EL (cell line): Measurements from ENCODE around the gene PARS2.

Experiments used
- DNase-seq: peaks from one replicate; pipeline ENCODE4 v3.0.0-alpha.2; 2016

Gene PARS2

DNA sequence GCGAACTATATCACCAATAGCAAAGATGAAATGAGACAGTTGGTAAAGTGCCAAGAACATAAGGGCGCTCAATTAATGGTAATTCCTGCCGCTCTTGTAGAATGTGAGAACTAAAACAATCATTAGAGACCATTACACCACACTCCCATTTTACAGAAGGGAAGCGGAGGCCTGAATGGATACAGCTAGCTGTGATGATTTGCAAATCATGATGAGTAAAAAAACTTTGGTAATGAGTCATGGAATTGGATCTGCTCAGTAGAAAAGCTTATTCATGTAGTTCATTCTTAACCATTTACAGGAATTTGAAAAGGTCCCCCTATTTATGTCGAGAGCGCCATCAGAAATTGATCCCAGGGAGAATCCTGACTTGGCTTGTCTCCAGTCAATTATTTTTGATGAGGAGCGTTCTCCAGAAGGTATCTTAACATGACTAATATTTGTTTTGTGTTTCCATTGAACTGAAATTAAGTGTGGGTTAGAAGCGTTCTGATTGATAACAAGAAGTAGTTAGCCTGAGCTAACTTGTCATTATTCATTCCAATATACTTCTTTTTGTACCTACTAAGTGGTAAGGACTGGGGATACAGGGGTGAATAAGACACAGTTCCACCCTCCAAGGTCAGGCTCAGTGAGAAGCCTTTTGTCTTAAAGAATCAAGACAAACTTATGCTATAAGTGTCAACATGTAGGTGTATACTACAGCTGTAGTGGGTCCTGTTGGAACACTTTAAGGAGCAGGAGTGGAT, 47.9 kb downstream of the PARS2 start:
- peak; percentile 54 for DNase-seq

DNA sequence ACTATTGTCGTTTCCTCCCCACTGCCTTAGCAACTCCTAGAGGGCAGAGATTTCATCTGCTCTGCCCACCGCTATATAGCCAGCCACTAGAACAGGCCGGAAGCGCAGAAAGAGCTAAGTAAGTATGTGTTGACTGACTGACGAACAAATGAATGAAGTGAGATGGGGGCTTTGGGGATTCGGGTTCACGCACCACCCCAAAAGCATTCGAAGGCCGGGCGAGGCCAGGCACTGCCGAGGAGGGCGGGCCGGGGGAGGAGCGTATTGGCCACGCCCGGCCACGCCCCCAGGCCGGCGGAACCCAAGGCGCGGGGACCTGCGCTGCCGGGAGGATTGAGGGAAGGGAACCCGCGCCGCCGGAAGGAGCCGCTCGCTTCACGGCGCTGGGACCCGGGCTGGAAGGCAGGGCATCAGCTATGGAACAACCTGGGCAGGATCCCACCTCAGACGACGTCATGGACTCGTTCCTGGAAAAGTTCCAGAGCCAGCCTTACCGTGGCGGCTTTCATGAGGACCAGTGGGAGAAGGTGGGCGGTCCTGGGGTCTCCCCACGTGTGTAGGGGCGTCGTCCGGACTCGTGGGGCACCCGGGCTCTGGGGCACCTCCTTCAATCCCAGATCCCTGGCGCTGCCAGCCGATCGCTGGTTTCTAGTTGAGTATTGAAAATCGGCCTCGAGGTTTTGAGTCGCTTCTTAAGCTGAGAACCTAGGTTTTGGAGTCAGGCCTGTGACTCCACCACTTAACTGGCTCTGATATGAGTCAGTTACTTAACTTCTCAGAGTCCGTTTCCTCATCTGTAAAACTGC, 48.6 kb downstream of the PARS2 start, which contains the start of gene TTC4:
TSS of gene TTC4 (plus strand) at position 369 of the 806 bp plus-strand sequence. CDS start at position 417, 48 bp downstream.
- DNase-seq, result peak; percentile 83

DNA sequence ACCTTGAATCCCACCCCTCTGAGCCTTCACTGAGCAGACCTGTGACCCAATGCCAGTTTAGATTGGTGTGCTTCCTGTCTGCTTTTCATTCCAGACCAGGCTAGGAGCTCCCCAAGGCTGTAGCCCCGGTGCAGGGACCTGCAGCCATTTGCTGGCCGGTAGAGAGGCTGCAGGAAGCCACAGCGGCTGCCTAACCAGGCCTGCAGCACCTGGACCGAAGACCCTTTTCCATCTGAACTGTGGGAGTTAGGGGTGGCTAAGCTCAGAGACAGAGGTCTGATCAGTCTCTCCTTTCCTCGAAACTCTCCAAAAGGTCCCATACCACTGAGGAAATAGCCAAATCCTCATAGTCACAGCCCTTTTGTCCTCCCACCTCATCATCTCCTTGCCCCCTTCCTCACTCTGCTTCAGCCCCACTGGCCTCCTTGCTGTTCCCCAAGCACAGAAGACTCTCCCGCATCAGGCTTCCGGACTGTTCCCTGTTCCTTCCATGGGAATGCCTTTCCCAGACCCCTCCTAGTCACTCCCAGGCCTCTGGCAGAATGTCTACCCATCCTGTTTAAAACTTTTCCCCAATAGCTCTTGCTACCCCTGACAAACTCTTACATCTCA, 49.3 kb downstream of the PARS2 start:
- DNase-seq, result no peak

DNA sequence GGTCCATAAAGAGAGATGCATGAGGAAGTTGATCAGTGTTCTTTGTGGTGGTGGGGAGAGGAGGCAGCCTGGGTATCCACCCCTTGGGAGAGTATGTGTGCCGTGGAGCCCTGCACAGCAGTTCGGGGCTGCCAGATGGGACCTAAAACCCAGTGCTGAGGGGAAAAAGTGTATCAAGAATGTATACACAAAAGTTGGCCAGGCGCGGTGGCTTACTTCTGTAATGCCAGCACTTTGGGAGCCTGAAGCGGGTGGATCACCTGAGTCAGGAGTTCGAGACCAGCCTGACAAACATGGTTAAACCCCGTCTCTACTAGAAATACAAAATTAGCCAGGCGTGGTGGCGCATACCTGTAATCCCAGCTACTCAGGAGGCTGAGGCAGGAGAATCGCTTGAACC, 52.8 kb downstream of the PARS2 start:
- no peak for DNase-seq

DNA sequence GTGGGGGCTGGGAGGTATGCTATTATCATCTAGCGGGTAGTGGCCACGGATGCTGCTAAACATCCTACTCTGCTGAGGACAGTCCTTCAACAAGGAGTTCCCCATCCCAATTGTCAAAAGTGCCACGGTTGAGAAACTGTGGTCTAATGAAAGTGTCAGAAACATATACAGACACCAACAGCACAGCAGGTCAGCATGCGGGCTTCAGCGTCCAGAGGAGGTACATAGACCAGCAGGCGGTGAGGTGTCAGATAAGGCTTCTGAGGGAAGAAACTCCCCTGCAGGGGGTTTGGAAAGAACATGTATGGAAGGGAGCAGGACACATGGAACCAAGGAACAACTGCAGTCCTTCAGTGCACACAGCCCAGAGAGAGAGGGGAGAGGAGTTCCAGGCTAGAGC, 53.5 kb downstream of the PARS2 start:
- DNase-seq, result no peak

DNA sequence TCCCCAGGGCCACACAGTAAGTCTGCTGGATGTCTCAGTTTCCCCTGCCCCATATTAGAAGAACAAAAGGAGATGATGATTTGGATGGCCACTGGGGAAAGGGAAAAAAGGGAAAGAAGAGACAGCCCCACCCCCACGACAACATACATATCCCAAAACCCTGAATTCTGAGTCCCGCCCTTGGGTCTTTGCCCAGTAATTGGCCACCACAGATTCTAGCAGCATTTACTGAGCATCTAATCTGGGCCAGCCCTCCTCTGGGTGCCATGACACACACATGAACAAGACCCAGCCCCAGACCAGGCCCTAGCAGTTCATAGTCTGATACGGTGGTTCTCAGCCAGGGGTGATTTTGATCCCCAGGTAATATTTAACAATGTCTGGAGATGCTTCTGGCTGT, 53.9 kb downstream of the PARS2 start:
- no peak for DNase-seq

DNA sequence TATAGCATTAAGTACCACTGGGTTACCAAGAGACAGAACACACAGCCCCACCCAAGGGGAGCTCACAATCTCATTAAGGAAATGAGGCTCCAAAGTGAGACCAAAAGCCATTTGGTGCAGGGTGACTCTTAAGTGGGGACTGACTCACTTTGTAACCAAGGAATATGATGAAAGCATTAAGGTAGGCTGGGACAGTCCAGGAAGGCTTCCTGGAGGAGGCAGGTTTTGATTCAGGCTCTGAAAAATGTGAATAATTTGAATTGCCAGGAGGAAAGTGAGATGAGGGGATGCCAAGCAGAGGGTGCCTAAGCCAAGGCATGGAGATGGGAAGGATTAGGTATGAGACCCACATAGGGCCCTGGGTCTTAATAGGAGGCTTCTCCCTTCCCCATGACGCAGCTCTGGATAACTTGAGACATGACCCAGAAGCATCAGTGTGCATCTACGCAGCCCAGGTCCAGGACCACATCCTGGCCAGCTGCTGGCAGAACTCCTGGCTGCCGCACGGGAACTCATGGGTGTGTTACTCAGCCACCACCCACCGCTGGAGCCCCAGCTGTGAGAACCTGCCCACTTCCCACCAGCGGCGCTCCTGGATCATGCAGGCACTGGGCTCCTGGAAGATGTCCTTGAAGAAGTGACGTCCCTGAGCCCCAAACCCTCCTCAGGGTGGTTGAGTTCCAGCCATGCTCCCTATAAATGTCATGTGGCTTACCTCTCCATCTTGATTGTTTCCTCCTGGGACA, 54.6 kb downstream of the PARS2 start:
- DNase-seq, result no peak

DNA sequence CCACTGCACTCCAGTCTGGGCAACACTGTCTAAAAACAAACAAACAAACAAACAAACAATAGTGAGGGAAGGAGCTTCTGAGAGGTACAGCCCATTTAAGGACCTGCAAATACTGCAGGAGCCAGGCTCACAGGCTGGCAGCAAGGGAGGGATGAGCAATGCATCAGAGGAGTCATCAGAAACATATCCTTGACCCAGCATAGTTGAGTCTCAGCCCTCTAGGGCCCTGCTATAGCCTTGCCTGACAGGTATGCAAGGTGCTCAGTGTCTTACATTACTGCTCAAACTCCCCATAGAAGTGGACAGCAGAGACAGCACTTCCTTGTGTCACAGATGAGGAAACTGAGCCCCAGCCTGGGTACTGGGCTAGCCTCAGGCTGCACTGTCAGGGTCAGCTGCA, 55.9 kb downstream of the PARS2 start:
- no peak for DNase-seq
